PC-9 (cell line): ENCODE measurements around the gene EOGT. TPM values are rescaled to one million over a fixed set of nuclear protein-coding genes. Genes with fewer than 3 reads are reported as not detected.

Experiments
- BruUV-seq: library from RNA; stranded (reverse); fragments of 400-500 nt; replicated peaks from 2 replicates; lab custom pipeline; 2021; lab: Mats Ljungman, UMichigan
- CTCF ChIA-PET: fragments of 300-600 bp; sonication (Branson Sonifier 250); formaldehyde crosslinking; loops from one replicate; lab custom pipeline; 2022; ENCODE audit warnings: antibody characterized with exemption; lab: Charles Lee
- POLR2A ChIA-PET: fragments of 300-600 bp; sonication (Branson Sonifier 250); formaldehyde crosslinking; loops from one replicate; lab custom pipeline; 2022; ENCODE audit warnings: antibody characterized with exemption; ENCODE audit not compliant: unreplicated experiment; lab: Charles Lee
- DNase-seq, 2 experiments: peaks; one replicate each; pipeline versions ENCODE4 v3.0.0 to v3.0.0-alpha.2; 2015 to 2022; ENCODE audit warnings: mixed read lengths in 1 of 2
- H2AFZ ChIP-seq: fragments of 200-600 bp; sonication (generic); 2 replicates; pipeline ENCODE4 v1.8.1; 2017; ENCODE audit warnings: antibody characterized with exemption
- H3F3A ChIP-seq: fragments of 200-600 bp; sonication (generic); 2 replicates; pipeline ENCODE4 v1.8.1; 2017; ENCODE audit warnings: antibody characterized with exemption, mild to moderate bottlenecking, low read depth; ENCODE audit not compliant: insufficient read depth
- H3K27ac ChIP-seq: fragments of 200-600 bp; sonication (generic); 2 replicates; pipeline ENCODE4 v1.6.1; 2016; ENCODE audit warnings: mixed run types
- H3K27me3 ChIP-seq: fragments of 200-600 bp; sonication (generic); 2 replicates; pipeline ENCODE4 v1.6.1; 2016; ENCODE audit warnings: low read depth, mixed run types; ENCODE audit not compliant: insufficient read depth
- H3K36me3 ChIP-seq: fragments of 200-600 bp; sonication (generic); 2 replicates; pipeline ENCODE4 v1.6.1; 2016; ENCODE audit warnings: low read depth, mixed run types
- H3K4me1 ChIP-seq: fragments of 200-600 bp; sonication (generic); replicated peaks from 2 replicates; pipeline ENCODE4 v1.6.1; 2016; ENCODE audit warnings: mixed run types; ENCODE audit not compliant: insufficient read depth
- H3K4me2 ChIP-seq: fragments of 200-600 bp; sonication (generic); 2 replicates; pipeline ENCODE4 v1.6.1; 2017; ENCODE audit warnings: mixed run types
- H3K4me3 ChIP-seq: fragments of 200-600 bp; sonication (generic); 2 replicates; pipeline ENCODE4 v1.6.1; 2016; ENCODE audit warnings: mixed run types
- H3K79me2 ChIP-seq: fragments of 200-600 bp; sonication (generic); 2 replicates; pipeline ENCODE4 v1.6.1; 2017; ENCODE audit warnings: low read depth, mixed run types
- H3K9me2 ChIP-seq: fragments of 200-600 bp; sonication (generic); 2 replicates; pipeline ENCODE4 v1.8.1; 2017; ENCODE audit warnings: mild to moderate bottlenecking; ENCODE audit not compliant: insufficient read depth
- H3K9me3 ChIP-seq: fragments of 200-600 bp; sonication (generic); 2 replicates; pipeline ENCODE4 v1.8.1; 2016; ENCODE audit warnings: low read depth; ENCODE audit not compliant: insufficient read depth
- H4K20me1 ChIP-seq: fragments of 200-600 bp; sonication (generic); 2 replicates; pipeline ENCODE4 v1.8.1; 2017; ENCODE audit not compliant: insufficient read depth
- CTCF ChIP-seq: fragments of 200-600 bp; sonication (generic); conservative IDR thresholded peaks from 2 replicates; pipeline ENCODE4 v1.6.1; 2017; ENCODE audit warnings: mixed run types, antibody characterized with exemption, mild to moderate bottlenecking, moderate library complexity
- EZH2 ChIP-seq: fragments of 200-600 bp; sonication (generic); IDR thresholded peaks from 2 replicates; pipeline ENCODE4 v1.8.0; 2017; ENCODE audit warnings: antibody characterized with exemption, low read depth
- intact Hi-C: fragments of 100-400 bp; cut with micrococcal nuclease; formaldehyde crosslinking; loops from one replicate; pipeline ENCODE4 v1.10.0; 2022; ENCODE audit not compliant: unreplicated experiment
- total RNA-seq: library from RNA; stranded (reverse); gene quantifications from 2 replicates; pipeline ENCODE4 v1.2.3, GENCODE V29; 2021

Gene EOGT
- total RNA-seq, 1 experiment from 2014 or later, result 11.0 TPM

- ChIA-PET POLR2A (no interaction called here), CTCF (no interaction called here)
- no peak overlapping the region for H2AFZ ChIP-seq
- H3F3A ChIP-seq, result peaks cover 10% of the 10 kb centered on the region; the same call in 1 of the 2 replicates
- TF ChIP-seq EZH2 (no peak), CTCF (no peak)
- H3K79me2 ChIP-seq, result peaks cover 35% of the 10 kb centered on the region
- DNase-seq, result no peak
- H3K36me3 ChIP-seq, result 0 out of 2 replicates have a peak, but pooled peaks cover 14% of the 10 kb centered on the region
- H3K4me1 ChIP-seq, result no peaks in the 10 kb centered on the region
- peaks cover 7% of the 10 kb centered on the region for H4K20me1 ChIP-seq
- no peaks in the 10 kb centered on the region for H3K27me3 ChIP-seq
- no peak overlapping the region for H3K4me3 ChIP-seq
- no TSS peak for BruUV-seq
- H3K9me3 ChIP-seq, result no peaks in the 10 kb centered on the region
- no peaks in the 10 kb centered on the region for H3K9me2 ChIP-seq
- no peak overlapping the region for H3K27ac ChIP-seq
- no peak overlapping the region for H3K4me2 ChIP-seq
- intact Hi-C loops, result no loop called here
Measured at GRCh38 chr3:69048990-69049389, 35.5 kb upstream of the EOGT start.

- H3K9me3 ChIP-seq, result no peaks in the 10 kb centered on the region
- H3F3A ChIP-seq, result no peaks in the 10 kb centered on the region
- H3K4me2 ChIP-seq, result no peak overlapping the region
- H4K20me1 ChIP-seq, result peaks cover 6% of the 10 kb centered on the region
- no peaks in the 10 kb centered on the region for H3K27me3 ChIP-seq
- H2AFZ ChIP-seq, result no peak overlapping the region
- no TSS peak for BruUV-seq
- TF ChIP-seq EZH2, result no peak
- TF ChIP-seq CTCF, result no peak
- H3K9me2 ChIP-seq, result no peaks in the 10 kb centered on the region
- H3K4me1 ChIP-seq, result no peaks in the 10 kb centered on the region
- peaks cover 11% of the 10 kb centered on the region for H3K79me2 ChIP-seq
- H3K4me3 ChIP-seq, result no peak overlapping the region
- POLR2A ChIA-PET, result interaction anchor here (0.5 kb wide), 1 partner anchor 28 kb away, joined by 3 read pairs; no protein-coding TSS in a partner anchor
- CTCF ChIA-PET, result no interaction called here
- no peak overlapping the region for H3K27ac ChIP-seq
- intact Hi-C loops, result no loop called here
- DNase-seq, result no peak
- 0 out of 2 replicates have a peak, but pooled peaks cover 16% of the 10 kb centered on the region for H3K36me3 ChIP-seq
Measured at GRCh38 chr3:69044608-69045007, 31.1 kb upstream of the EOGT start.

- intact Hi-C loops, result no loop called here
- Histone ChIP-seq H3K4me2 (no peak overlapping the region), H3K79me2 (no peaks in the 10 kb centered on the region), H3K27me3 (no peaks in the 10 kb centered on the region), H3K4me3 (no peak overlapping the region), H3F3A (no peaks in the 10 kb centered on the region), H3K9me2 (no peaks in the 10 kb centered on the region), H3K36me3 (peaks cover 13% of the 10 kb centered on the region; the same call in 1 of the 2 replicates), H3K9me3 (no peaks in the 10 kb centered on the region), H3K27ac (no peak overlapping the region), H2AFZ (no peak overlapping the region), H3K4me1 (no peaks in the 10 kb centered on the region), H4K20me1 (0 out of 2 replicates have a peak, but pooled peaks cover 2% of the 10 kb centered on the region)
- CTCF ChIA-PET, result no interaction called here
- DNase-seq, result no peak
- POLR2A ChIA-PET, result no interaction called here
- no peak for TF ChIP-seq CTCF
- TF ChIP-seq EZH2, result no peak
- BruUV-seq, result no TSS peak
Measured at GRCh38 chr3:69033470-69033869, 20.0 kb upstream of the EOGT start.
